HEK293 (cell line): Measurements from ENCODE around the gene ANKRD50.

Source experiments
- REST ChIP-seq: fragments of 450-650 bp; formaldehyde crosslinking; IDR thresholded peaks from 2 replicates; pipeline ENCODE4 v1.5.1; 2016; ENCODE audit warnings: missing biosample characterization, missing genetic modification characterization
- ZNF114 ChIP-seq: fragments of 450-650 bp; formaldehyde crosslinking; IDR thresholded peaks from 2 replicates; pipeline ENCODE4 v1.5.0; 2017; ENCODE audit warnings: missing biosample characterization, missing genetic modification characterization
- ZNF354C ChIP-seq: fragments of 450-650 bp; formaldehyde crosslinking; IDR thresholded peaks from 2 replicates; pipeline ENCODE4 v1.5.1; 2016; ENCODE audit warnings: missing biosample characterization, missing genetic modification characterization, low read depth, borderline replicate concordance
- ZNF404 ChIP-seq: fragments of 450-650 bp; formaldehyde crosslinking; IDR thresholded peaks from 2 replicates; pipeline ENCODE4 v1.5.1; 2017; ENCODE audit warnings: missing biosample characterization, missing genetic modification characterization
- ZNF792 ChIP-seq: fragments of 450-650 bp; formaldehyde crosslinking; IDR thresholded peaks from 2 replicates; pipeline ENCODE4 v1.5.1; 2016; ENCODE audit warnings: missing biosample characterization, missing genetic modification characterization

- no peak for TF ChIP-seq ZNF114 (tag by site-specific recombination)
- TF ChIP-seq ZNF404 (tag by site-specific recombination), result no peak
- TF ChIP-seq ZNF354C (tag by site-specific recombination), result no peak
- TF ChIP-seq ZNF792, result no peak; the same call in 1 of the 2 replicates
- no peak for TF ChIP-seq REST
Observed at GRCh38 chr4:124712372-124713184, at the start of gene ANKRD50.
